Colon (tissue), 2 donors: ENCODE results near the gene CEMIP.

Source experiments
- FAIRE-seq: peaks from 2 replicates; lab custom pipeline; 2012; peaks lifted over from hg19 to GRCh38; lab: Jason Lieb, UNC
- donor health status: control.
- donor health status: control.

The CEMIP gene

GRCh38 chr15:80893777-80894176 lies 114.6 kb downstream of the CEMIP start:
- FAIRE-seq: no peak

GRCh38 chr15:80895091-80895490 lies 115.9 kb downstream of the CEMIP start:
- no peak for FAIRE-seq

- FAIRE-seq: no peak
Measured at GRCh38 chr15:80895965-80896364, 116.8 kb downstream of the CEMIP start.

GRCh38 chr15:80898040-80898439 lies 118.9 kb downstream of the CEMIP start:
- FAIRE-seq: no peak

- FAIRE-seq: no peak
Measured at GRCh38 chr15:80902298-80902801, 123.2 kb downstream of the CEMIP start.

GRCh38 chr15:80904998-80905397 lies 125.8 kb downstream of the CEMIP start:
- FAIRE-seq: no peak

- FAIRE-seq: no peak
Measured at GRCh38 chr15:80906159-80906766, 127.1 kb downstream of the CEMIP start.

GRCh38 chr15:80911821-80912220 lies 132.7 kb downstream of the CEMIP start:
- no peak for FAIRE-seq

- no peak for FAIRE-seq
Measured at GRCh38 chr15:80912673-80913072, 133.5 kb downstream of the CEMIP start.

- no peak for FAIRE-seq
Measured at GRCh38 chr15:80913541-80913940, 134.4 kb downstream of the CEMIP start.

- FAIRE-seq: no peak
Measured at GRCh38 chr15:80915472-80915871, 136.3 kb downstream of the CEMIP start.

- FAIRE-seq: no peak
Measured at GRCh38 chr15:80916056-80916455, 136.9 kb downstream of the CEMIP start.

GRCh38 chr15:80918196-80918783 lies 139.1 kb downstream of the CEMIP start:
- FAIRE-seq: no peak

GRCh38 chr15:80920271-80920699 lies 141.1 kb downstream of the CEMIP start:
- FAIRE-seq: no peak

GRCh38 chr15:80921736-80922410 lies 142.7 kb downstream of the CEMIP start:
- FAIRE-seq: no peak

- no peak for FAIRE-seq
Measured at GRCh38 chr15:80923668-80924067, 144.5 kb downstream of the CEMIP start.

GRCh38 chr15:80924278-80924677 lies 145.1 kb downstream of the CEMIP start:
- FAIRE-seq: no peak

- no peak for FAIRE-seq
Measured at GRCh38 chr15:80925597-80926059, 146.5 kb downstream of the CEMIP start.

- no peak for FAIRE-seq
Measured at GRCh38 chr15:80926126-80926525, 147.0 kb downstream of the CEMIP start.

GRCh38 chr15:80929225-80929624 lies 150.1 kb downstream of the CEMIP start:
- FAIRE-seq: no peak

GRCh38 chr15:80929689-80930088 lies 150.5 kb downstream of the CEMIP start:
- FAIRE-seq: no peak

GRCh38 chr15:80931191-80931590 lies 152.0 kb downstream of the CEMIP start:
- no peak for FAIRE-seq
